ENCODE measurements around the gene BIN1.

GRCh38 chr2:127085317-127085681, 21.7 kb downstream of the BIN1 start:
- TF ChIP-seq, protein P1, sequence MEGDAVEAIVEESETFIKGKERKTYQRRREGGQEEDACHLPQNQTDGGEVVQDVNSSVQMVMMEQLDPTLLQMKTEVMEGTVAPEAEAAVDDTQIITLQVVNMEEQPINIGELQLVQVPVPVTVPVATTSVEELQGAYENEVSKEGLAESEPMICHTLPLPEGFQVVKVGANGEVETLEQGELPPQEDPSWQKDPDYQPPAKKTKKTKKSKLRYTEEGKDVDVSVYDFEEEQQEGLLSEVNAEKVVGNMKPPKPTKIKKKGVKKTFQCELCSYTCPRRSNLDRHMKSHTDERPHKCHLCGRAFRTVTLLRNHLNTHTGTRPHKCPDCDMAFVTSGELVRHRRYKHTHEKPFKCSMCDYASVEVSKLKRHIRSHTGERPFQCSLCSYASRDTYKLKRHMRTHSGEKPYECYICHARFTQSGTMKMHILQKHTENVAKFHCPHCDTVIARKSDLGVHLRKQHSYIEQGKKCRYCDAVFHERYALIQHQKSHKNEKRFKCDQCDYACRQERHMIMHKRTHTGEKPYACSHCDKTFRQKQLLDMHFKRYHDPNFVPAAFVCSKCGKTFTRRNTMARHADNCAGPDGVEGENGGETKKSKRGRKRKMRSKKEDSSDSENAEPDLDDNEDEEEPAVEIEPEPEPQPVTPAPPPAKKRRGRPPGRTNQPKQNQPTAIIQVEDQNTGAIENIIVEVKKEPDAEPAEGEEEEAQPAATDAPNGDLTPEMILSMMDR (conservative IDR thresholded peaks at IDR 0.05; ENCODE audit: low read depth, low read length): no peak
- no peak for TF ChIP-seq EZH2 (IDR thresholded peaks at IDR 0.05; ENCODE audit: borderline replicate concordance, low read depth, low read length, poor library complexity, severe bottlenecking)

Data from A673 (cell line).